SKM-1 (cell line): ENCODE results near the gene SEC23A.
A peak's percentile ranks its signal among the peaks of the same experiment; 100 is the strongest.
"Not testable (repeated sequence)": the region's sequence is repeated elsewhere in the genome, so short reads cannot be mapped to it uniquely, and the experiment has no call there.

ENCODE experiments used
- DNase-seq: peaks from one replicate; lab custom pipeline; 2025; ENCODE audit not compliant: unreplicated experiment; lab: John Stamatoyannopoulos, UW

The SEC23A gene

GRCh38 chr14:39033371-39033770, 69.7 kb downstream of the SEC23A start:
- no peak for DNase-seq

GRCh38 chr14:39030209-39030608, 72.8 kb downstream of the SEC23A start:
- no peak for DNase-seq

GRCh38 chr14:39029789-39030188, 73.2 kb downstream of the SEC23A start:
- DNase-seq, result no peak

- DNase-seq, result no peak
These were observed 74.4 kb downstream of the SEC23A start for GRCh38 chr14:39028620-39029019.

- DNase-seq, result no peak
These were observed 77.0 kb downstream of the SEC23A start for GRCh38 chr14:39025810-39026627.

- no peak for DNase-seq
These were observed 77.7 kb downstream of the SEC23A start for GRCh38 chr14:39025250-39025809.

- DNase-seq, result no peak
These were observed 78.8 kb downstream of the SEC23A start for GRCh38 chr14:39023939-39024871.

- DNase-seq, result not testable (repeated sequence)
These were observed 85.7 kb downstream of the SEC23A start for GRCh38 chr14:39017096-39018016.

GRCh38 chr14:39016733-39017095, 86.3 kb downstream of the SEC23A start:
- no peak for DNase-seq

- DNase-seq, result no peak
These were observed 87.0 kb downstream of the SEC23A start for GRCh38 chr14:39015964-39016577.

GRCh38 chr14:39015360-39015961, 87.6 kb downstream of the SEC23A start:
- peak; percentile 18 for DNase-seq

GRCh38 chr14:39014460-39014859, 88.6 kb downstream of the SEC23A start:
- DNase-seq, result no peak

GRCh38 chr14:39008965-39009364, 94.1 kb downstream of the SEC23A start:
- DNase-seq, result not testable (repeated sequence)

GRCh38 chr14:39006721-39007410, 96.2 kb downstream of the SEC23A start:
- DNase-seq, result no peak

GRCh38 chr14:39005044-39005880, 97.8 kb downstream of the SEC23A start:
- DNase-seq, result no peak

GRCh38 chr14:38999949-39000348, 103.1 kb downstream of the SEC23A start:
- no peak for DNase-seq

GRCh38 chr14:38994731-38995130, 108.3 kb downstream of the SEC23A start:
- no peak for DNase-seq

- no peak for DNase-seq
These were observed 109.1 kb downstream of the SEC23A start for GRCh38 chr14:38993981-38994380.
